NCI-H526 (cell line): ENCODE measurements around the gene KL.
A peak's percentile ranks its signal among the peaks of the same experiment; 100 is the strongest.

ENCODE experiments used
- DNase-seq, 2 experiments: peaks; one replicate each; lab custom pipeline; 2025; lab: John Stamatoyannopoulos, UW

Gene KL

DNA sequence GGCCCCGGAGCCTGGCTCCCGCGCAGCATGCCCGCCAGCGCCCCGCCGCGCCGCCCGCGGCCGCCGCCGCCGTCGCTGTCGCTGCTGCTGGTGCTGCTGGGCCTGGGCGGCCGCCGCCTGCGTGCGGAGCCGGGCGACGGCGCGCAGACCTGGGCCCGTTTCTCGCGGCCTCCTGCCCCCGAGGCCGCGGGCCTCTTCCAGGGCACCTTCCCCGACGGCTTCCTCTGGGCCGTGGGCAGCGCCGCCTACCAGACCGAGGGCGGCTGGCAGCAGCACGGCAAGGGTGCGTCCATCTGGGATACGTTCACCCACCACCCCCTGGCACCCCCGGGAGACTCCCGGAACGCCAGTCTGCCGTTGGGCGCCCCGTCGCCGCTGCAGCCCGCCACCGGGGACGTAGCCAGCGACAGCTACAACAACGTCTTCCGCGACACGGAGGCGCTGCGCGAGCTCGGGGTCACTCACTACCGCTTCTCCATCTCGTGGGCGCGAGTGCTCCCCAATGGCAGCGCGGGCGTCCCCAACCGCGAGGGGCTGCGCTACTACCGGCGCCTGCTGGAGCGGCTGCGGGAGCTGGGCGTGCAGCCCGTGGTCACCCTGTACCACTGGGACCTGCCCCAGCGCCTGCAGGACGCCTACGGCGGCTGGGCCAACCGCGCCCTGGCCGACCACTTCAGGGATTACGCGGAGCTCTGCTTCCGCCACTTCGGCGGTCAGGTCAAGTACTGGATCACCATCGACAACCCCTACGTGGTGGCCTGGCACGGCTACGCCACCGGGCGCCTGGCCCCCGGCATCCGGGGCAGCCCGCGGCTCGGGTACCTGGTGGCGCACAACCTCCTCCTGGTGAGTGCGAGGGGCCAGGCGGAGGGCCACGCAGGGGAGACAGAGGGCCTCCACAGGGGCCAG lies at the start of gene KL:
KL (plus strand) TSS at position 10 of the 909 bp plus-strand sequence; CDS start at position 28, 18 bp downstream.
- DNase-seq: peak in 1 of 2 experiments; percentile 52

- no peak for DNase-seq
Observed at GRCh38 chr13:32967584-32968182, 48.5 kb upstream of the KL start.

DNA sequence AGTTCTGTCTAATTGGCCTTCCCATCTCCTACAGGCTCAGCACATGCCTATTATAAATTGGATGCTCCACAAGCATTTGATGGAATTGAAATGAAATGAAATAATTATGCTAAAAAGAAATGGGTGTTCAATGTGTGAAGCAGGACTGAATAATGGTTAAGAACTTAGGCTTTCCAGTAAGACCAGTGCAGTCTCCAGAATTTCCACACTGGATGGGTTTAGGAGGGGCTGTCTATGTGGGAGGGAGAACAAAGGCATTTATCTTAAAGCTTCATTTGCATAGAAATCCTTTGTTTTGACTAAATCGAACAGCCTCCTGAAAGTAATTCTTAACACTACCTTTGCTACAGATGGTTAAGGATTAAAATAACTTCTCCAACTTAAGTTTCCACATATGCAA lies 47.9 kb upstream of the KL start:
- peak in 1 of 2 experiments; percentile 7 for DNase-seq

GRCh38 chr13:32968793-32969192 lies 47.4 kb upstream of the KL start:
- no peak for DNase-seq

GRCh38 chr13:32969516-32969941 lies 46.7 kb upstream of the KL start:
- DNase-seq: no peak

DNA sequence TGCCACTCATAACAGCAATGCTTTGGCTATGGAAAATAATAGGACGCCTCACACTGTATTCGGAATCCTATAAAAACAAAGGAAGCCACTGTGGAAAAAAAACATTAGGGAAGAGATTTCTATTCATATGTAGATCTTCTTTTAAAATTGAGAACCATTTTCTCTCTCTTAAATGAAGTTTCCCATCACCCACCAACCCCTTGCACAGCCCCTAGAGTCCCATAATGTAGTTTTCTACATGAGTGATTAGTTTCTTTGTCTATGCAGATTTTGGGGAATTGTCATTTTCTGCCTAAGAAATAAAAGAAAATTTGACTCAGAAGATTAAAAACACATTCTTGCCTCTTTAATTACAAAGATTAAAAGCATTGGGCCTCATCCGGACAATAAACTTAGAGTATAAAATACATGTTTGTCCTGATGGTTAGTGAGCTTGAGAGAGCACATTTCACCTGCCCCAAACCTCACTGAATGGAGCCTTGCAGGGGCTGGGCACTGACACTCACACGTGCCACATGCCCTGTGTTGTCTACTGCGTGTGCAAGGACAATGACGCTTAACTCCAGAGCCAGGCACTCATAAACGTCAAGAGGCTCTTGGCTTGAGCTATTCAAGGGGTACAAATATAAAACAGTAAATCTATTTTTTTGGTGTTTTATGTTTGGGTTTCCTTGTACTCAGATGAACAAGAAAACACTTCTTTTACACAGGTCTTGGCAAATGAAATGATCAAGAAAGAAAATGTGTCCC lies 40.0 kb upstream of the KL start:
- DNase-seq: no peak

DNA sequence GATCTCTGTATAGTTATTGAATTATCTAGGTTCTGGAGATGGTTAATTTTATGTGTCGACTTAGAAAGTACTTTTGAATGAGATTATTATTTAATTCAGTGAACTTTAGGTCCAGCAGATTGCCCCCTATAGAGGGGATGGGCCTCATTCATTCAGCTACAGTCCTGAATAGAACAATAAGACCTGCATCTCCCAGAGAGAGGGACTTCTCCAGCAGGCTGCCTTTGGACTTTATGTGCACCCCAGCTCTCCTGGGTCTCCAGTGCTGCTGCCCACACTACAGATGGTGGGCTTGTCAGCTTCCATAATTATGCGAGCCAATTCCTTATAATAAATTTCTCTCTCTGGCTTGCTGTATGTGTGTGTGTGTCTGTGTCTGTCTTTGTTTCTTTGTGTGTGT lies 39.3 kb upstream of the KL start:
- no peak for DNase-seq

DNA sequence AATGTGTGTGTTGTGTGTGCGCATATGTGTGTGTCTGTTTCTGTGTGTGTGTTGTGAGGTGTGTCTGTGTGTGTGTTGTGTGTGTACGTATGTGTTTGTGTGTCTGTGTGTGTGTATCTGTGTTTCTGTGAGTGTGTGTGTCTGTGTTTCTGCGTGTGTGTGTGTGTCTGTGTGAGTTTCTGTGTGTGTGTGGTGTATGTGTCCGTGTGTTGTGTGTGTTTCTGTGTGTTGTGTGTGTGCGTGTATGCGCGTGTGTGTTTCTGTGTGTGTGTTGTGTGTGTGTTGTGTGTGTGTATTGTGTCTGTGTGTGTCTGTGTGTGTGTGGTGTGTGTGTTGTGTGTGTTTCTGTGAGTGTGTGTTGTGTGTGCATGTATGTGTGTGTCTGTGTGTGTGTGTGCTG lies 38.9 kb upstream of the KL start:
- no peak for DNase-seq

GRCh38 chr13:32978278-32978677 lies 37.9 kb upstream of the KL start:
- DNase-seq: no peak

- DNase-seq: no peak
Observed at GRCh38 chr13:32983058-32983457, 33.2 kb upstream of the KL start.

DNA sequence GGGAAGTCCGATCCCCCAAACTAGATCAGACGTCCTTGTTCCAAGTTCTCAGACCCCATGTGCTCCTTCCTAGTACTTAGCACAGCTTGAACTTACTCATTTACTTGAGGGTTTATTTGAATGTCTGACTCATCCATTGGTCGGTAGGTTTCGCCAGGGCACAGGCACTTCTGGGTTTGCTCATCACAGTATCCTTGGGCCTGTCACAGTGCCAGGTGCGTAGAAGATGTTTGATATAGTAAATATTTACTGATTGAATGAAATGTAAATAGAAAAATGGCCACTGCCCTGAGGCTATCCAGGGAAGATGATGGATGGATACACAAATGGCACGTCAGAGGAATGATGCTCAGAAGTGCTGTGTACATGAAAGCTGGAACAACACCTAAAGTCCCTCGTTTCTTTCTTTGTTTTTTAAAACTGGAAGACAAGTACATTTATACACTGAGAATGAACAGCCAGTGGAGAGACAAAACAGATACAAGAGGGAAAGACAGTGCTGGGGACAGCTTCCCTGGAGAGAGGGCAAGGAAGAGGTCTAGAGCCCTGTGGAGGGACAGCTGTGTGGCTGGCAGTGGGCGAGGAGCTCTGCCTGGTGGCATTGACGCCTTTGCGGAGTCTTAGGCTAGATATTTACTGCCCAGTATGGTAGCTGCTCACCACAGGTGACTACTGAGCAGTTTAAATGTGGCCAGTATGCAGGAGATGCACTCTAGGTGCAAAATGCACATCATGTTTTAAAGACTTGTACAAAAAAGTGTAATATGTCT lies 31.2 kb upstream of the KL start:
- DNase-seq: no peak

- no peak for DNase-seq
Observed at GRCh38 chr13:32986552-32986951, 29.7 kb upstream of the KL start.

- no peak for DNase-seq
Observed at GRCh38 chr13:32987462-32987861, 28.8 kb upstream of the KL start.

GRCh38 chr13:32988608-32989289 lies 27.5 kb upstream of the KL start:
- DNase-seq: no peak

- DNase-seq: no peak
Observed at GRCh38 chr13:32989290-32989667, 26.9 kb upstream of the KL start.

- DNase-seq: no peak
Observed at GRCh38 chr13:32989942-32990341, 26.3 kb upstream of the KL start.

GRCh38 chr13:32993145-32993544 lies 23.1 kb upstream of the KL start:
- no peak for DNase-seq

DNA sequence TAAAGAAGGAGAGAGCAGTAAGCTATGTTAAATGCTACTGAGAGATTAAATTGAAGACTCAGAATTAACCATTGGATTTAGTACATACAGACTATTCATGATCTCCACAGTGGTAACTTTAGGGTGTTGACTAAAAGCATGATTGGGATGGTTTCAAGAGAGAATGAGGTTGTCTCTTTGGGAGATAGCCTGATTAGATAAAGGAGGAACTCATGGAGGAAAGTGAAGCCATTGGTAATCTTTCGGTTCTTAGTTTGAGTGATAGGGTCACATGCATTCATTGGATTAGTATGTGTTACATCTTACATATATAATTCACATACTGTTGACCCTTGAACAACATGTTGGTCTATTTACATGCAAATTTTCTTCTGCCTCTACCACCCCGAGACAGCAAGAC lies 18.8 kb upstream of the KL start:
- DNase-seq: no peak

GRCh38 chr13:32998966-32999365 lies 17.3 kb upstream of the KL start:
- no peak for DNase-seq

GRCh38 chr13:33000365-33000764 lies 15.9 kb upstream of the KL start:
- DNase-seq: no peak

DNA sequence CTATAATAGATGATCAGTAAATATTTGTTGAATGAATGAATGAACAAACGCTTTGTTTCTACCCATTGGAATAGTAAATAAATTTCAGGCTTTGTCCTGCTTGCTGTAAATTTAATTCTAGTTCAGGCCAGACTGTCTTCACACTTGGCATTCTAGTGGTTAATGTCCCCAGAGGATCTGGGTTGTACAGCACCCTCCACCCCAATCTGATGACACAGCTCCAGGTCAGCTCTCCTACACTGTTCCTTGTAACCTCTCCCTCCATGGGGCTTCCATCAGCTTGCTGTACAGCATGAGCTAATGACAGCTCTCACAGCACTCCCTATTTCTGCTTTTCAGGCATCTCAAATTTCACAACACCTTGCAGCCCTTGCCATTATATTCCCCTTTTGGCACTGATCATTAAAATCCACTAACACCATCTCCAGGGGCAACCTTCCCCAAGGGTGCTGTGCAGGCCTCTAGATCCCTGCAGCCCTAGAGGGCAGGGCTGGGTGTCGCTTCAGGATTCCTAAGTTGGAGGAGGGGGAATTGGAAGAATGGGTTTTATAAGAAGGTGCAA lies 12.7 kb upstream of the KL start:
- peak in 1 of 2 experiments; percentile 13 for DNase-seq
